Spleen (tissue), 11 donors: ENCODE measurements around the gene OR2L5. TPM values are rescaled to one million over a fixed set of nuclear protein-coding genes. Genes with fewer than 3 reads are reported as not detected.

Experiments used
- DNase-seq: peaks from one replicate; pipeline ENCODE4 v3.0.0-alpha.2; 2020
- H3K27ac ChIP-seq, 8 donors: fragments of 200-600 bp; sonication (generic) in 7 of 8; 1 replicate in 4 of 8; 2 replicates in 4 of 8; pipeline versions ENCODE4 v1.5.0 to v1.8.0; 2016 to 2021; ENCODE audit warnings: inconsistent platforms in 4 of 8, mild to moderate bottlenecking in 4 of 8, moderate library complexity in 1 of 8
- H3K27me3 ChIP-seq, 7 donors: fragments of 200-600 bp; sonication (generic) in 6 of 7; replicated peaks in 1 of 7; 1 replicate in 4 of 7; 2 replicates in 3 of 7; pipeline versions ENCODE4 v1.5.0 to v1.8.0; 2016 to 2021; ENCODE audit warnings: inconsistent platforms in 3 of 7, mild to moderate bottlenecking in 1 of 7
- H3K36me3 ChIP-seq, 6 donors: fragments of 200-600 bp; sonication (generic) in 5 of 6; 1 replicate in 4 of 6; 2 replicates in 2 of 6; pipeline versions ENCODE4 v1.5.0 to v1.8.0; 2016 to 2021; ENCODE audit warnings: inconsistent platforms in 2 of 6
- H3K4me1 ChIP-seq, 6 donors: fragments of 200-600 bp; sonication (generic) in 5 of 6; 1 replicate in 3 of 6; 2 replicates in 3 of 6; pipeline versions ENCODE4 v1.5.0 to v1.8.0; 2016 to 2021; ENCODE audit warnings: inconsistent platforms in 3 of 6
- H3K4me3 ChIP-seq, 8 donors: fragments of 200-600 bp; sonication (generic) in 7 of 8; 1 replicate in 4 of 8; 2 replicates in 4 of 8; pipeline versions ENCODE4 v1.5.0 to v1.8.0; 2016 to 2021; ENCODE audit warnings: inconsistent platforms in 4 of 8, mild to moderate bottlenecking in 4 of 8, moderate library complexity in 2 of 8
- H3K9me3 ChIP-seq, 8 donors: fragments of 200-600 bp; sonication (generic) in 7 of 8; 1 replicate in 4 of 8; 2 replicates in 4 of 8; pipeline versions ENCODE4 v1.5.0 to v1.8.0; 2016 to 2021; ENCODE audit warnings: inconsistent platforms in 4 of 8
- POLR2A ChIP-seq, 3 donors: fragments of 450-650 bp; IDR thresholded peaks; one replicate each; pipeline ENCODE4 v1.5.1; 2017; ENCODE audit warnings: antibody characterized with exemption in 3 of 3, mild to moderate bottlenecking in 1 of 3
- POLR2AphosphoS5 ChIP-seq, 3 donors: sonication (generic); formaldehyde crosslinking; IDR thresholded peaks; one replicate each; pipeline ENCODE4 v1.5.1; 2017; ENCODE audit warnings: antibody characterized with exemption in 3 of 3
- WGBS, 5 donors: extraction: QIAGEN DNeasy Blood & Tissue Kit in 3 of 5; methylation state at CpG; one replicate each; pipeline versions ENCODE4 v1.1.5 to v1.1.7; 2013 to 2018; 5-methylcytosine and 5-hydroxymethylcytosine counted together
- intact Hi-C: fragments of 100-400 bp; cut with DNase I; formaldehyde crosslinking; loops from one replicate; pipeline ENCODE4 v1.15.0; 2023; ENCODE audit warnings: low total_unique reads
- polyA plus RNA-seq, 3 donors: library from polyadenylated mRNA; stranded (reverse); fragments of 200-250 nt; gene quantifications; one replicate each; pipeline ENCODE4 v1.2.1, GENCODE V29; 2013
- total RNA-seq, 7 donors: library from RNA; depleted of rRNA in 3 of 7; stranded (reverse); fragments of >200 nt in 3 of 7; fragmentation: NEBNext Ultra II Directional in 4 of 7; extraction: Animal tissue kit (Norgen Biotek cat#: 25700) in 4 of 7; gene quantifications; one replicate each; pipeline versions ENCODE4 v1.1.0 to v1.2.1, GENCODE V29; 2016 to 2021
- TF ChIP-seq, protein P1 (sequence below), 11 experiments: fragments of 200-600 bp in 7 of 11; fragments of 450-650 bp in 4 of 11; sonication (generic) in 4 of 11; IDR thresholded peaks in 8 of 11; conservative IDR thresholded peaks in 3 of 11; 1 replicate in 7 of 11; 2 replicates in 4 of 11; pipeline versions ENCODE4 v1.4.0 to v1.8.0; 2016 to 2021; ENCODE audit warnings: antibody characterized with exemption in 11 of 11, inconsistent platforms in 4 of 11, mild to moderate bottlenecking in 1 of 11
- donor health status: healthy with polysubstance abuse.
- donor health status: DM: no; HTN: no; CAD: no; lungs with moderate emphysema.
- donor health status: DM: no; HTN: no; CAD: no.
- donor health status: Bipolar disorder and iron deficiency.
- donor health status: healthy.
- donor health status: DM: no; HTN: no; CAD: no.
- donor health status: DM: yes; HTN: yes; CAD: no.

Gene OR2L5
- total and polyA plus RNA-seq, 10 donors = 0.03 to 3.1 (median 0.45) TPM; not detected in 2

DNA sequence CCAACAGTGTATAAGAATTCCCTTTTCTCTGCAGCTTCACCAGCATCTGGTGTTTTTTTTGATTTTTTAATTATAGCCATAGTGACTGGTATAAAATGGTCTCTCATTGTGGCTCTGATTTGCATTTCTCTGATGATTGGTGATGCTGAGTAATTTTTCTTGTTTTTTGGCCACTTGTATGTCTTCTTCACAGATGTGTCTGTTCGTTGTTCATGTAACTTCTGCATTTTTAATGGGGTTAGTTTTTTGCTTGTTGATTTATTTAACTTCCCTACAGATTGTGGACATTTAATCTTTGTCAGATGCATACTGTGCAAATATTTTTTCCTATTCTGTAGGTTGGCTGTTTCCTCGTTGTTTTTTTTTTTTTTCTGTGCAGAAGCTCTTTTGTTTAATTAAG, 20.5 kb upstream of the OR2L5 start:
- H3K4me3 ChIP-seq = no peak overlapping the region
- H3K4me1 ChIP-seq = no peaks in the 10 kb centered on the region
- H3K27me3 ChIP-seq = no peaks in the 10 kb centered on the region
- DNase-seq = no peak
- intact Hi-C loops = no loop called here
- no peaks in the 10 kb centered on the region for H3K36me3 ChIP-seq
- WGBS, 5 donors = 19 to 27% (median 24%) methylated on average over 2 of the region's 2 CpGs
- no peaks in the 10 kb centered on the region for H3K9me3 ChIP-seq
- TF ChIP-seq POLR2AphosphoS5 (IDR thresholded peaks at IDR 0.05) = no peak
- TF ChIP-seq, protein P1, sequence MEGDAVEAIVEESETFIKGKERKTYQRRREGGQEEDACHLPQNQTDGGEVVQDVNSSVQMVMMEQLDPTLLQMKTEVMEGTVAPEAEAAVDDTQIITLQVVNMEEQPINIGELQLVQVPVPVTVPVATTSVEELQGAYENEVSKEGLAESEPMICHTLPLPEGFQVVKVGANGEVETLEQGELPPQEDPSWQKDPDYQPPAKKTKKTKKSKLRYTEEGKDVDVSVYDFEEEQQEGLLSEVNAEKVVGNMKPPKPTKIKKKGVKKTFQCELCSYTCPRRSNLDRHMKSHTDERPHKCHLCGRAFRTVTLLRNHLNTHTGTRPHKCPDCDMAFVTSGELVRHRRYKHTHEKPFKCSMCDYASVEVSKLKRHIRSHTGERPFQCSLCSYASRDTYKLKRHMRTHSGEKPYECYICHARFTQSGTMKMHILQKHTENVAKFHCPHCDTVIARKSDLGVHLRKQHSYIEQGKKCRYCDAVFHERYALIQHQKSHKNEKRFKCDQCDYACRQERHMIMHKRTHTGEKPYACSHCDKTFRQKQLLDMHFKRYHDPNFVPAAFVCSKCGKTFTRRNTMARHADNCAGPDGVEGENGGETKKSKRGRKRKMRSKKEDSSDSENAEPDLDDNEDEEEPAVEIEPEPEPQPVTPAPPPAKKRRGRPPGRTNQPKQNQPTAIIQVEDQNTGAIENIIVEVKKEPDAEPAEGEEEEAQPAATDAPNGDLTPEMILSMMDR (IDR thresholded peaks at IDR 0.05 in 8 of 11, conservative IDR thresholded peaks at IDR 0.05 in 3 of 11) = no peak
- no peak for TF ChIP-seq POLR2A (IDR thresholded peaks at IDR 0.05)
- no peak overlapping the region for H3K27ac ChIP-seq

DNA sequence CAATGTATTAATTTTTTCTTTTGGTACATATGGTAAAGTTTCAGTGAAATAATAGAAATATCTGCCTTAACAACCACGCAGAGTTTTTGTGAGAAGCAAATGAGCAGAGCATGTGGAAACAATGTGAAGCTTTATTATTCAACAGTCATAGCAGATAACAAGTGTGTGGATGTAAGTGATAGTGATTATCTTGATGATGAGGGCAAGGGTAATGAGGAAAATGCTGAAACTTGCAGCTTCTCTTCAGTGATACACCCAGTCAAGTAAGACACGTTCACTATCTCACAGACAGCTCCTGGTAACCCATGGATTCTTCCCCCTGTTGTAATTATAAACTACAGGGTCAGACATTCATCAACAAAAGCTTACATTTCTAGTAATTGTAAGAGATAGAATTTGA, 14.6 kb upstream of the OR2L5 start:
- Histone ChIP-seq H3K4me1 (no peaks in the 10 kb centered on the region), H3K27ac (no peak overlapping the region), H3K4me3 (no peak overlapping the region), H3K9me3 (peaks cover 0 to 6% (median 0%) of the 10 kb centered on the region in 8 donors), H3K36me3 (no peaks in the 10 kb centered on the region), H3K27me3 (no peaks in the 10 kb centered on the region)
- WGBS, 5 donors = 46 to 68% (median 60%) methylated on average over 2 of the region's 2 CpGs
- DNase-seq = no peak
- no peak for TF ChIP-seq POLR2AphosphoS5 (IDR thresholded peaks at IDR 0.05)
- TF ChIP-seq POLR2A (IDR thresholded peaks at IDR 0.05) = no peak
- TF ChIP-seq, protein P1 (IDR thresholded peaks at IDR 0.05 in 8 of 11, conservative IDR thresholded peaks at IDR 0.05 in 3 of 11) = no peak
- intact Hi-C loops = no loop called here

- Histone ChIP-seq H3K4me1 (no peaks in the 10 kb centered on the region), H3K4me3 (no peak overlapping the region), H3K27me3 (no peaks in the 10 kb centered on the region), H3K27ac (no peak overlapping the region), H3K36me3 (no peaks in the 10 kb centered on the region), H3K9me3 (peaks cover 0 to 6% (median 0%) of the 10 kb centered on the region in 8 donors)
- DNase-seq = no peak
- TF ChIP-seq, protein P1 (IDR thresholded peaks at IDR 0.05 in 8 of 11, conservative IDR thresholded peaks at IDR 0.05 in 3 of 11) = no peak
- TF ChIP-seq POLR2AphosphoS5 (IDR thresholded peaks at IDR 0.05) (no peak), POLR2A (IDR thresholded peaks at IDR 0.05) (no peak)
- WGBS, 5 donors = 80 to 98% (median 94%) methylated on average over 1 of the region's 1 CpG
- intact Hi-C loops = no loop called here
Observed at GRCh38 chr1:248000169-248000568, 13.3 kb upstream of the OR2L5 start.

DNA sequence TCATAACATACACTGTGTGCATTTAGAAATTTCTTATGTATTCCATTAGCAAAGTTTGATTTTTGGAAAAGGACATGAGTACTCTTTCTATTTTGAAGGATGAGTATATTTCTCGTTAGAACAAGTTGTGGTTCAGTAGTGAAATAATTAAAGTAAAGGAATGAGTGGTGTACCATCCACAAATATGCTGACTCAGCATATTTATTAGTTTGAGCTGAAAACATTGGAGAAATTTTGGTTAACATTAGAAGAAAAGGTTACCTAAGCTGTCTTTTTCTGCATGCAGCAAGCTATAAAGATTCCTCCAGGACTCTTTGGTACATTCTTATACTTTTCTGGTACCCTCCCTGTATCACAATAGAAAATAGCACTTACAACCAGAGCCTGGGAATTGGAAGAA, 5.7 kb upstream of the OR2L5 start:
- no peak for DNase-seq
- Histone ChIP-seq H3K4me1 (no peaks in the 10 kb centered on the region), H3K4me3 (no peak overlapping the region), H3K27me3 (no peaks in the 10 kb centered on the region), H3K9me3 (peaks cover 8 to 58% (median 51%) of the 10 kb centered on the region in 8 donors), H3K27ac (no peak overlapping the region), H3K36me3 (no peaks in the 10 kb centered on the region)
- 51 to 71% (median 57%) methylated on average over 1 of the region's 1 CpG for WGBS, 5 donors
- TF ChIP-seq POLR2A (IDR thresholded peaks at IDR 0.05) (no peak), POLR2AphosphoS5 (IDR thresholded peaks at IDR 0.05) (no peak)
- TF ChIP-seq, protein P1 (IDR thresholded peaks at IDR 0.05 in 8 of 11, conservative IDR thresholded peaks at IDR 0.05 in 3 of 11) = no peak
- intact Hi-C loops = no loop called here
